GM18858 (cell line): ENCODE results near the gene CACNA1C.

ENCODE experiments used
- ATAC-seq: cut with Tn5 transposase; IDR thresholded peaks from one replicate; pipeline ENCODE4 v1.9.1; 2021; ENCODE audit not compliant: unreplicated experiment

Gene CACNA1C

GRCh38 chr12:2034633-2035430 lies 18.0 kb upstream of the CACNA1C start:
- no peak for ATAC-seq

GRCh38 chr12:2035431-2036055 lies 17.2 kb upstream of the CACNA1C start:
- ATAC-seq: no peak

GRCh38 chr12:2039034-2039433 lies 13.8 kb upstream of the CACNA1C start:
- no peak for ATAC-seq

- ATAC-seq: no peak
Observed at GRCh38 chr12:2043054-2043453, 9.7 kb upstream of the CACNA1C start.

GRCh38 chr12:2044165-2044564 lies 8.6 kb upstream of the CACNA1C start:
- no peak for ATAC-seq

GRCh38 chr12:2046957-2047356 lies 5.8 kb upstream of the CACNA1C start:
- ATAC-seq: no peak

- no peak for ATAC-seq
Observed at GRCh38 chr12:2047752-2048151, 5.0 kb upstream of the CACNA1C start.

GRCh38 chr12:2049604-2050540 lies 2.9 kb upstream of the CACNA1C start:
- no peak for ATAC-seq

- no peak for ATAC-seq
Observed at GRCh38 chr12:2051700-2052621, 826 bp upstream of the CACNA1C start.

- no peak for ATAC-seq
Observed at GRCh38 chr12:2053691-2054090, 904 bp downstream of the CACNA1C start.

GRCh38 chr12:2054091-2055018 lies 1.6 kb downstream of the CACNA1C start:
- ATAC-seq: no peak

GRCh38 chr12:2057041-2057794 lies 4.4 kb downstream of the CACNA1C start:
- ATAC-seq: no peak

- no peak for ATAC-seq
Observed at GRCh38 chr12:2057795-2058408, 5.1 kb downstream of the CACNA1C start.

GRCh38 chr12:2058837-2059236 lies 6.0 kb downstream of the CACNA1C start:
- no peak for ATAC-seq

- ATAC-seq: no peak
Observed at GRCh38 chr12:2061402-2061801, 8.6 kb downstream of the CACNA1C start.

- ATAC-seq: no peak
Observed at GRCh38 chr12:2064071-2064507, 11.3 kb downstream of the CACNA1C start.

- ATAC-seq: no peak
Observed at GRCh38 chr12:2068653-2069052, 15.9 kb downstream of the CACNA1C start.

- ATAC-seq: no peak
Observed at GRCh38 chr12:2070440-2071045, 17.8 kb downstream of the CACNA1C start.
